Hepatocyte (in vitro differentiated cells): ENCODE measurements around the gene KLF13. TPM values are rescaled to one million over a fixed set of nuclear protein-coding genes. Genes with fewer than 3 reads are reported as not detected.

Experiments
- DNase-seq: peaks from one replicate; pipeline ENCODE4 v3.0.0-alpha.2; 2016; ENCODE audit warnings: low spot score
- H2AFZ ChIP-seq: fragments of 200-600 bp; sonication (generic); 2 replicates; pipeline ENCODE4 v1.6.0; 2016; ENCODE audit warnings: antibody characterized with exemption, mild to moderate bottlenecking
- H3K27ac ChIP-seq: fragments of 200-600 bp; sonication (generic); 2 replicates; pipeline ENCODE4 v1.5.1; 2016; ENCODE audit warnings: mild to moderate bottlenecking
- H3K27me3 ChIP-seq: fragments of 200-600 bp; sonication (generic); 2 replicates; pipeline ENCODE4 v1.6.1; 2016
- H3K36me3 ChIP-seq: fragments of 200-600 bp; sonication (generic); replicated peaks from 2 replicates; pipeline ENCODE4 v1.5.1; 2016; ENCODE audit warnings: low read depth; ENCODE audit not compliant: insufficient read depth
- H3K4me1 ChIP-seq: fragments of 200-600 bp; sonication (generic); 2 replicates; pipeline ENCODE4 v1.5.1; 2016; ENCODE audit warnings: mild to moderate bottlenecking, moderate library complexity; ENCODE audit not compliant: insufficient read depth
- H3K4me2 ChIP-seq: fragments of 200-600 bp; sonication (generic); 2 replicates; pipeline ENCODE4 v1.6.0; 2016
- H3K4me3 ChIP-seq: fragments of 200-600 bp; sonication (generic); 2 replicates; pipeline ENCODE4 v1.5.1; 2016; ENCODE audit warnings: mild to moderate bottlenecking
- H3K79me2 ChIP-seq: fragments of 200-600 bp; sonication (generic); 2 replicates; pipeline ENCODE4 v1.6.0; 2017; ENCODE audit warnings: mild to moderate bottlenecking
- H3K9me2 ChIP-seq: fragments of 200-600 bp; sonication (generic); replicated peaks from 2 replicates; pipeline ENCODE4 v1.6.0; 2017; ENCODE audit warnings: mild to moderate bottlenecking; ENCODE audit not compliant: insufficient read depth
- H3K9me3 ChIP-seq: fragments of 200-600 bp; sonication (generic); 2 replicates; pipeline ENCODE4 v1.5.1; 2016; ENCODE audit warnings: low read depth, mild to moderate bottlenecking
- H4K20me1 ChIP-seq: fragments of 200-600 bp; sonication (generic); 2 replicates; pipeline ENCODE4 v1.6.0; 2016; ENCODE audit warnings: mild to moderate bottlenecking; ENCODE audit not compliant: insufficient read depth, poor library complexity, severe bottlenecking
- EZH2 ChIP-seq: fragments of 200-600 bp; sonication (generic); IDR thresholded peaks from 2 replicates; pipeline ENCODE4 v1.6.1; 2016; ENCODE audit warnings: antibody characterized with exemption, mild to moderate bottlenecking, borderline replicate concordance
- EZH2phosphoT487 ChIP-seq: fragments of 200-600 bp; sonication (generic); IDR thresholded peaks from one replicate; pipeline ENCODE4 v1.6.1; 2018; ENCODE audit warnings: antibody characterized with exemption, mild to moderate bottlenecking, low read depth, moderate library complexity; ENCODE audit not compliant: unreplicated experiment, severe bottlenecking
- WGBS: methylation state at CpG from one replicate; pipeline ENCODE4 v1.1.6; 2016; ENCODE audit warnings: low lambda C conversion rate; ENCODE audit errors: missing lambda C conversion rate; 5-methylcytosine and 5-hydroxymethylcytosine counted together
- polyA plus RNA-seq: library from polyadenylated mRNA; unstranded; fragments of >200 nt; fragmentation: Nextera tagmentation; extraction: Ambion mirVana; gene quantifications from 2 replicates; pipeline ENCODE4 v1.2.1, GENCODE V29; 2016
- total RNA-seq: library from RNA; depleted of rRNA; stranded (reverse); fragments of >200 nt; gene quantifications from 2 replicates; pipeline ENCODE4 v1.2.3, GENCODE V29; 2014
- TF ChIP-seq, protein P1 (sequence below): fragments of 200-600 bp; sonication (generic); IDR thresholded peaks from 2 replicates; pipeline ENCODE4 v1.5.1; 2016; ENCODE audit warnings: antibody characterized with exemption, mild to moderate bottlenecking; ENCODE audit not compliant: poor library complexity

The KLF13 gene
- total and polyA plus RNA-seq, 2 experiments from 2014 or later: 32.7 to 51.2 TPM

DNA sequence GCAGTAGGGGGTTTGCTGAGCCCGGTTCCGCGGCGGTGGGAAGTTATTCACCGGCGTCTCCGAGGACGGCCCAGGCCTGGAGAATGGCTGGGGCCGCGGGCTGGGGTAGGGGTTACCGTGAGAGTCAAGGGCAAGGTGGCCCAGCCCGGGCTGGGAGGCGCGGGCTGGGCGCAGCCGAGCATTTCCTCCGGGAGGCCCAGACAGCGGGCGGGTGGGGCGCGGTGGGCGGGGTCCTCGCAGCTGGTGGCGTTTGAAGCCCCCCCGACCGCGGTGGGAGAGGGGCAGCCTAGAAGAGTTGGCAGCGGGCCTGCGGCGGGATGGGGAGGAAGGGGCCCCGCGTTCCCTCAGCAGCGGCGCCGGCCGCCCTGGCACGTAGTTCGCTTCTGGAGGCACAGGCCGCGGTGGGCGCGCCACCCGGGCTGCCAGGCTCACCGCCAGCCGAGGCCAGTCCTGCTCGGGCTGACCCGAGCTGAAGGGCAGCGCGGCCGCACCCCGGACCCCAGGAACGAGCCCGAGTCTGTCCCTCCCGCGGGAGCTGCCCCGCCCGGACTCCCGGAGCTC, 960 bp upstream of the KLF13 start:
- DNase-seq: peak; percentile 92
- H3K4me1 ChIP-seq: peaks cover 18% of the 10 kb centered on the region
- no peaks in the 10 kb centered on the region for H3K36me3 ChIP-seq
- H3K9me2 ChIP-seq: no peaks in the 10 kb centered on the region
- peak overlapping the region; percentile 47 for H2AFZ ChIP-seq
- no peak for TF ChIP-seq EZH2
- TF ChIP-seq EZH2phosphoT487: no peak
- H3K4me2 ChIP-seq: peak overlapping the region; percentile 90
- H3K27me3 ChIP-seq: no peaks in the 10 kb centered on the region
- peak overlapping the region; percentile 100 for H3K27ac ChIP-seq
- under 1% methylated on average over 10 of the region's 58 CpGs for WGBS
- H3K4me3 ChIP-seq: peak overlapping the region; percentile 64
- peaks cover 22% of the 10 kb centered on the region for H3K79me2 ChIP-seq
- H3K9me3 ChIP-seq: no peaks in the 10 kb centered on the region
- H4K20me1 ChIP-seq: peaks cover 23% of the 10 kb centered on the region

DNA sequence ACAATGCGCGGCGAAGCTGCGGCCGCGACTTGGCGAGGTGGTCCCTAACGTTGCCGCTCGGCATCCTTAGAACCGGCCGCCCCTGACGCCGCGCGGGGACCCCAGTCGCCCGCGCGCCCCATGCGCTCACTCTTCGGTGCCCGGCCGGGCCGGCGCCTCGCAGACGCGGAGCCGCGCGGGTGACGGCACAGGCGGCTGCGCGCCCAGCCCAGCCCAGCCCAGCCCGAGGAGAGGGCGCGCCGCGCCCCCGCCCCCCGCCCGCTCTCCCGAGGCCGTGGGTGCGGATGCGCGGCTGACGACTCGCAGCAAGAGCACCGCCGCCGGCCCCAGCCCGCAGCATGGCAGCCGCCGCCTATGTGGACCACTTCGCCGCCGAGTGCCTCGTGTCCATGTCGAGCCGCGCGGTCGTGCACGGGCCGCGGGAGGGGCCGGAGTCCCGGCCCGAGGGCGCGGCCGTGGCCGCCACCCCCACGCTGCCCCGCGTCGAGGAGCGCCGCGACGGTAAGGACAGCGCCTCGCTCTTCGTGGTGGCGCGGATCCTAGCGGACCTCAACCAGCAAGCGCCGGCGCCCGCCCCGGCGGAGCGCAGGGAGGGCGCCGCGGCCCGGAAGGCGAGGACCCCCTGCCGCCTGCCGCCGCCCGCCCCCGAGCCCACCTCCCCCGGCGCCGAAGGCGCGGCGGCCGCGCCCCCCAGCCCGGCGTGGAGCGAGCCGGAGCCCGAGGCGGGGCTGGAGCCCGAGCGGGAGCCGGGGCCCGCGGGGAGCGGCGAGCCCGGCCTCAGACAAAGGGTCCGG, 437 bp downstream of the KLF13 start:
- TF ChIP-seq EZH2phosphoT487: no peak
- TF ChIP-seq, protein P1, sequence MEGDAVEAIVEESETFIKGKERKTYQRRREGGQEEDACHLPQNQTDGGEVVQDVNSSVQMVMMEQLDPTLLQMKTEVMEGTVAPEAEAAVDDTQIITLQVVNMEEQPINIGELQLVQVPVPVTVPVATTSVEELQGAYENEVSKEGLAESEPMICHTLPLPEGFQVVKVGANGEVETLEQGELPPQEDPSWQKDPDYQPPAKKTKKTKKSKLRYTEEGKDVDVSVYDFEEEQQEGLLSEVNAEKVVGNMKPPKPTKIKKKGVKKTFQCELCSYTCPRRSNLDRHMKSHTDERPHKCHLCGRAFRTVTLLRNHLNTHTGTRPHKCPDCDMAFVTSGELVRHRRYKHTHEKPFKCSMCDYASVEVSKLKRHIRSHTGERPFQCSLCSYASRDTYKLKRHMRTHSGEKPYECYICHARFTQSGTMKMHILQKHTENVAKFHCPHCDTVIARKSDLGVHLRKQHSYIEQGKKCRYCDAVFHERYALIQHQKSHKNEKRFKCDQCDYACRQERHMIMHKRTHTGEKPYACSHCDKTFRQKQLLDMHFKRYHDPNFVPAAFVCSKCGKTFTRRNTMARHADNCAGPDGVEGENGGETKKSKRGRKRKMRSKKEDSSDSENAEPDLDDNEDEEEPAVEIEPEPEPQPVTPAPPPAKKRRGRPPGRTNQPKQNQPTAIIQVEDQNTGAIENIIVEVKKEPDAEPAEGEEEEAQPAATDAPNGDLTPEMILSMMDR: no peak
- TF ChIP-seq EZH2: no peak
- WGBS: under 1% methylated on average over 40 of the region's 130 CpGs

DNA sequence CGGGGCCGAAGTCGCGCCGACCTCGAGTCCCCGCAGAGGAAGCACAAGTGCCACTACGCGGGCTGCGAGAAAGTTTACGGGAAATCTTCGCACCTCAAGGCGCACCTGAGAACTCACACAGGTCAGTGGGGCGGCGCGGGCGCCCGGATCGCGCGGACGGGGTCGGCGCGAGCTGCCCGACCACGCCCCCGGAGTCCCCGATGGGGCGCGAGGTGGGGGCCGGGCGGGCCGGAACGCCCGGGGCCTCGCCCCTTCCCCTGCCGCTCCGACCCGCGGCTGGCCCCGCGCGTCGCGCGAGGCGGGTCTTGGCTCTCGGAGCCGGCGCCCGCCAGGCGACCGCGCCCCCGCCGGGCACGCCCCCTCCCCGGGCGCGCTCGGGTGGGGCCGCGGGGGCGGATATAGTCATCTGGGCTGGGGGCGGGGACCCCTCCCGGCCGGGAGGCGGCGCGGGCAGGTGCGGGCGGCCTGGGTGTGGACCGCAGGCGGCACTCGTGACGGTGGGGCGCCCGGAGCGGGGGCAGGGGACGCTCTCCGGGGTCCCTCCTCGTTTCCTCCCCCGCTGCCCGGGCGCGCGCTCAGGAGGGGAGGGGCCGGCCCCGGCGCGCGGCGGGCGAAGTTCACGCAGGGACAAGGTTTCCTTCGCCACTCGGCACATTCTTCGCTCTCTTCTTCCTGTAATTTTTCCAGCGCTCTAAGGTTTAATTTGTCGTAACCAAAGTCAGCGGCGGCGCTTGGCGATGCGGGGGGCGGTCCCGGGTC, 1.2 kb downstream of the KLF13 start:
- Histone ChIP-seq H3K79me2 (peaks cover 43% of the 10 kb centered on the region), H4K20me1 (peaks cover 45% of the 10 kb centered on the region), H3K4me2 (peak overlapping the region; percentile 99), H3K4me1 (peaks cover 24% of the 10 kb centered on the region), H3K36me3 (no peaks in the 10 kb centered on the region), H3K27ac (peak overlapping the region; percentile 99), H3K9me3 (no peaks in the 10 kb centered on the region), H2AFZ (peak overlapping the region; percentile 35), H3K9me2 (no peaks in the 10 kb centered on the region), H3K4me3 (peak overlapping the region; percentile 65), H3K27me3 (no peaks in the 10 kb centered on the region)
- DNase-seq: peak; percentile 89
- TF ChIP-seq, protein P1: no peak
- no peak for TF ChIP-seq EZH2phosphoT487
- no peak for TF ChIP-seq EZH2
- 3% methylated on average over 38 of the region's 108 CpGs for WGBS

More for the DNA sequence above, 437 bp downstream of the KLF13 start:
- H3K4me3 ChIP-seq: peak overlapping the region; percentile 84
- H3K27ac ChIP-seq: peak overlapping the region; percentile 99
- no peaks in the 10 kb centered on the region for H3K27me3 ChIP-seq
- no peaks in the 10 kb centered on the region for H3K36me3 ChIP-seq
- H3K79me2 ChIP-seq: peaks cover 36% of the 10 kb centered on the region
- H3K4me2 ChIP-seq: peak overlapping the region; percentile 99
- peak; percentile 88 for DNase-seq
- H3K9me3 ChIP-seq: no peaks in the 10 kb centered on the region
- H2AFZ ChIP-seq: no peak overlapping the region
- no peaks in the 10 kb centered on the region for H3K9me2 ChIP-seq
- peaks cover 37% of the 10 kb centered on the region for H4K20me1 ChIP-seq
- peaks cover 18% of the 10 kb centered on the region for H3K4me1 ChIP-seq
